HL-60 (cell line): ENCODE measurements around the gene ALDH1A1.

Source experiments
- DNase-seq, 2 experiments: peaks; one replicate each; pipeline ENCODE4 v3.0.0-alpha.2; 2010 to 2020; ENCODE audit warnings: low read depth in 1 of 2, low spot score in 1 of 2
- H3K27ac ChIP-seq: fragments of 250-450 bp; sonication (Bioruptor Pico); replicated peaks from 2 replicates; pipeline ENCODE4 v1.5.1; 2020; ENCODE audit warnings: mild to moderate bottlenecking, moderate library complexity
- H3K27me3 ChIP-seq: fragments of 250-450 bp; sonication (Bioruptor Pico); 2 replicates; pipeline ENCODE4 v1.5.1; 2021; ENCODE audit warnings: mild to moderate bottlenecking, moderate library complexity; ENCODE audit not compliant: insufficient read depth, poor library complexity, severe bottlenecking
- H3K4me3 ChIP-seq: replicated peaks from 2 replicates; pipeline ENCODE4 v1.5.1; 2011; ENCODE audit warnings: mild to moderate bottlenecking, control low read depth, low read length; ENCODE audit not compliant: insufficient read depth
- CTCF ChIP-seq: IDR thresholded peaks from one replicate; pipeline ENCODE4 v1.5.1; 2011; ENCODE audit warnings: low read length, control low read depth, inconsistent platforms; ENCODE audit not compliant: insufficient read depth
- GABPA ChIP-seq: IDR thresholded peaks from 2 replicates; pipeline ENCODE4 v1.6.1; 2012; ENCODE audit warnings: low read depth
- POLR2AphosphoS5 ChIP-seq: IDR thresholded peaks from 2 replicates; pipeline ENCODE4 v1.6.1; 2012; ENCODE audit warnings: low read depth
- REST ChIP-seq: IDR thresholded peaks from 2 replicates; pipeline ENCODE4 v1.6.1; 2012; ENCODE audit warnings: low read depth; ENCODE audit not compliant: insufficient replicate concordance
- SPI1 ChIP-seq: IDR thresholded peaks from 2 replicates; pipeline ENCODE4 v1.6.1; 2012; ENCODE audit warnings: low read depth, mild to moderate bottlenecking, borderline replicate concordance

ALDH1A1 gene

GRCh38 chr9:72958485-72959281, 5.8 kb upstream of the ALDH1A1 start:
- no peak for DNase-seq
- TF ChIP-seq POLR2AphosphoS5 (no peak), CTCF (no peak)
- peaks cover 2% of the 10 kb centered on the region for H3K27me3 ChIP-seq
- H3K4me3 ChIP-seq: no peak overlapping the region
- H3K27ac ChIP-seq: no peak overlapping the region

GRCh38 chr9:72955571-72955970, 2.7 kb upstream of the ALDH1A1 start:
- TF ChIP-seq GABPA (no peak), CTCF (no peak), REST (no peak), SPI1 (no peak), POLR2AphosphoS5 (no peak)
- DNase-seq: no peak

GRCh38 chr9:72955126-72955455, 2.2 kb upstream of the ALDH1A1 start:
- no peak for TF ChIP-seq REST
- no peak for TF ChIP-seq SPI1
- DNase-seq: no peak
- H3K27ac ChIP-seq: no peak overlapping the region
- no peak overlapping the region for H3K4me3 ChIP-seq
- H3K27me3 ChIP-seq: peaks cover 11% of the 10 kb centered on the region

More at GRCh38 chr9:72955571-72955970, 2.7 kb upstream of the ALDH1A1 start:
- peaks cover 11% of the 10 kb centered on the region for H3K27me3 ChIP-seq
- no peak overlapping the region for H3K4me3 ChIP-seq
- H3K27ac ChIP-seq: no peak overlapping the region

- TF ChIP-seq SPI1: no peak
- TF ChIP-seq REST: no peak
- TF ChIP-seq POLR2AphosphoS5: no peak
- no peak for TF ChIP-seq GABPA
- DNase-seq: peak in 1 of 2 experiments; percentile 8
- Histone ChIP-seq H3K27me3 (peaks cover 11% of the 10 kb centered on the region), H3K4me3 (no peak overlapping the region), H3K27ac (no peak overlapping the region)
Measured at GRCh38 chr9:72954431-72955125, 1.7 kb upstream of the ALDH1A1 start.
